ENCODE results near the gene RPUSD1.

- TF ChIP-seq CTCF (IDR thresholded peaks at IDR 0.05) (no peak), EZH2 (IDR thresholded peaks at IDR 0.05; ENCODE audit: borderline replicate concordance, insufficient read depth, low read depth, low read length, poor library complexity, severe bottlenecking) (no peak)
Measured at GRCh38 chr16:778909-779527, 9.2 kb downstream of the RPUSD1 start.
